Lower lobe of right lung (tissue), 2 donors: Measurements from ENCODE around the gene TMEM101. TPM values are rescaled to one million over a fixed set of nuclear protein-coding genes. Genes with fewer than 3 reads are reported as not detected.

Experiments
- ATAC-seq, 2 donors: fragments of 200-7000 bp; cut with Tn5 transposase; one replicate each; pipeline ENCODE4 v1.9.1; 2020 to 2022; ENCODE audit warnings: mild to moderate bottlenecking in 2 of 2, moderate library complexity in 2 of 2
- DNase-seq: peaks from one replicate; pipeline ENCODE4 v3.0.0-alpha.2; 2020
- H3K27ac ChIP-seq: fragments of 200-600 bp; one replicate; pipeline ENCODE4 v1.8.0; 2022
- H3K27me3 ChIP-seq: fragments of 200-600 bp; one replicate; pipeline ENCODE4 v1.8.0; 2022; ENCODE audit warnings: low read depth
- H3K36me3 ChIP-seq: fragments of 200-600 bp; one replicate; pipeline ENCODE4 v1.8.0; 2022; ENCODE audit warnings: mild to moderate bottlenecking
- H3K4me1 ChIP-seq: fragments of 200-600 bp; one replicate; pipeline ENCODE4 v1.8.0; 2022
- H3K4me3 ChIP-seq: fragments of 200-600 bp; one replicate; pipeline ENCODE4 v1.8.0; 2022; ENCODE audit warnings: mild to moderate bottlenecking
- H3K9me3 ChIP-seq: fragments of 200-600 bp; one replicate; pipeline ENCODE4 v1.8.0; 2022
- CTCF ChIP-seq: fragments of 200-600 bp; IDR thresholded peaks from one replicate; pipeline ENCODE4 v1.8.0; 2022; ENCODE audit warnings: antibody characterized with exemption, mild to moderate bottlenecking
- intact Hi-C: fragments of 100-400 bp; cut with DNase I; formaldehyde crosslinking; loops from one replicate; pipeline ENCODE4 v1.11.0; 2022
- total RNA-seq: library from RNA; stranded (reverse); fragmentation: NEBNext Ultra II Directional; extraction: Animal tissue kit (Norgen Biotek cat#: 25700); gene quantifications from one replicate; pipeline ENCODE4 v1.2.1, GENCODE V29; 2021
- donor health status: DM: no; HTN: yes; CAD: no; lungs with severe emphysema.

The TMEM101 gene
- total RNA-seq, 1 donor from 2014 or later = 28.4 TPM

- H3K4me3 ChIP-seq = no peak overlapping the region
- no peak overlapping the region for H3K27ac ChIP-seq
- DNase-seq (no peak), ATAC-seq (no peak)
- peaks cover 42% of the 10 kb centered on the region for H3K36me3 ChIP-seq
- no peaks in the 10 kb centered on the region for H3K27me3 ChIP-seq
- intact Hi-C loops = no loop called here
- H3K4me1 ChIP-seq = no peaks in the 10 kb centered on the region
- H3K9me3 ChIP-seq = no peaks in the 10 kb centered on the region
- no peak for TF ChIP-seq CTCF
Observed at GRCh38 chr17:44030482-44030881, 15.7 kb upstream of the TMEM101 start.

DNA sequence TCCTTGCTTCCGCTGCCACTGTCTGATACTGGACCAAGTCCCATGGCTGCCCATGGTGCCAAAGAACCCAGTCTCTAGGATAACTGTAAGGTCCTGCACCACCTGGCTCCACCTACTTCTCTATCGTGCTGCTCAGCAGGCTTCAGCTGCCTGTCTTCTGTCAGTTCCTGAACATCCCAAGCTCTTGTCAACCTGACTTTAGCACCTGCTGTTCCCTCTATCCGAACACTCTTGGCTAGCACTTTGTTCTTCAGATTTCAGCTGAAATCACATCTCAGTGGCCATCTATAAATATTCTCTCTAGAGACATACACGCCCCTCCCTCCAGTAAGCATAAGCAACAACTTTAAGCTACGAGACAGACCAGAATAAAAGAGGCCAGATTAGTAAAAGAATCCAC lies 15.0 kb upstream of the TMEM101 start:
- Histone ChIP-seq H3K36me3 (peaks cover 42% of the 10 kb centered on the region), H3K9me3 (no peaks in the 10 kb centered on the region), H3K4me3 (no peak overlapping the region), H3K27me3 (no peaks in the 10 kb centered on the region), H3K4me1 (no peaks in the 10 kb centered on the region), H3K27ac (no peak overlapping the region)
- DNase-seq (no peak), ATAC-seq (no peak)
- TF ChIP-seq CTCF = no peak
- intact Hi-C loops = no loop called here

GRCh38 chr17:44024853-44025252 lies 10.1 kb upstream of the TMEM101 start:
- H3K27ac ChIP-seq = no peak overlapping the region
- no peak overlapping the region for H3K4me3 ChIP-seq
- H3K36me3 ChIP-seq = peaks cover 20% of the 10 kb centered on the region
- no peaks in the 10 kb centered on the region for H3K9me3 ChIP-seq
- H3K4me1 ChIP-seq = no peaks in the 10 kb centered on the region
- no peak for ATAC-seq
- intact Hi-C loops = no loop called here
- no peak for TF ChIP-seq CTCF
- H3K27me3 ChIP-seq = no peaks in the 10 kb centered on the region
- no peak for DNase-seq

- Histone ChIP-seq H3K9me3 (no peaks in the 10 kb centered on the region), H3K27me3 (no peaks in the 10 kb centered on the region), H3K27ac (no peak overlapping the region), H3K36me3 (peaks cover 22% of the 10 kb centered on the region), H3K4me3 (no peak overlapping the region), H3K4me1 (no peaks in the 10 kb centered on the region)
- DNase-seq = no peak
- ATAC-seq = peak in 1 of 2 donors; percentile 21
- intact Hi-C loops = no loop called here
- no peak for TF ChIP-seq CTCF
Observed at GRCh38 chr17:44024271-44024663, 9.5 kb upstream of the TMEM101 start.

- Histone ChIP-seq H3K9me3 (no peaks in the 10 kb centered on the region), H3K4me1 (no peaks in the 10 kb centered on the region), H3K36me3 (peaks cover 22% of the 10 kb centered on the region), H3K27ac (no peak overlapping the region), H3K4me3 (no peak overlapping the region), H3K27me3 (no peaks in the 10 kb centered on the region)
- DNase-seq = no peak
- peak in 1 of 2 donors; percentile 21 for ATAC-seq
- no peak for TF ChIP-seq CTCF
- intact Hi-C loops = no loop called here
Observed at GRCh38 chr17:44023545-44024270, 8.9 kb upstream of the TMEM101 start.
